Measurements from ENCODE around the gene ANTXRL. TPM values are rescaled to one million over a fixed set of nuclear protein-coding genes. Genes with fewer than 3 reads are reported as not detected.
"Not testable (repeated sequence)": the region's sequence is repeated elsewhere in the genome, so short reads cannot be mapped to it uniquely, and the experiment has no call there.

ANTXRL gene
- total RNA-seq, 4 donors from 2014 or later: not detected

DNA sequence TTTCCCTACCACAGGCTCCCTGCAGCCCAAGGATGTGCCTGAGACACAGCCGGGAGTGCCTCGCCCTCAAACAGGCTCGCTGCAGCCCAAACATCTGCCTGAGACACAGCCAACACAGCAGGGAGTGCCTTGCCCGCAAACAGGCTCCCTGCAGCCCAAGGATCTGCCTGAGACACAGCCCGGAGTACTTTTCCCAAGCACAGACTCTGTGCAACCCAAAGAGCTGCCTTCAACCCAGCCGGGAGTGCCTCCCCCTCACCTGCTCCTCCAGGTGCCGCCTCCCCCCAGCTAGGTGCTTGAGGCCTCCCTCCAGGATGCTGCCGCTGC lies 42.9 kb downstream of the ANTXRL start:
- DNase-seq: no peak
- WGBS, 2 donors (ENCODE audit: low coverage in 1 of 2): 65% methylated on average over 7 of the region's 8 CpGs; no CpG with 5 or more reads in 1 of the 2 donors
- Histone ChIP-seq H3K36me3 (no peaks in the 10 kb centered on the region), H3K9me3 (no peaks in the 10 kb centered on the region), H3K4me1 (no peaks in the 10 kb centered on the region), H3K27me3 (no peaks in the 10 kb centered on the region), H3K27ac (no peak overlapping the region), H3K4me3 (no peak overlapping the region)
- in situ Hi-C loops (cut with MboI; ENCODE audit: low pct_ligation_motif_present in 1 of 4, low pct_unique_long_range_greater_than_20kb in 1 of 4, low sequenced_read_pairs in 3 of 4): no loop called here
- TF ChIP-seq CTCF (IDR thresholded peaks at IDR 0.05) (no peak), EP300 (IDR thresholded peaks at IDR 0.05; ENCODE audit: low read depth) (no peak), POLR2A (IDR thresholded peaks at IDR 0.05) (no peak), POLR2AphosphoS5 (IDR thresholded peaks at IDR 0.05) (no peak)
- intact Hi-C loops (cut with DNase I; ENCODE audit: low total_unique reads): no loop called here

- WGBS, 2 donors (ENCODE audit: low coverage in 1 of 2): 60 to 84% methylated on average over 1 to 3 of the region's 3 CpGs
- Histone ChIP-seq H3K4me3 (no peak overlapping the region), H3K4me1 (no peaks in the 10 kb centered on the region), H3K36me3 (no peaks in the 10 kb centered on the region), H3K9me3 (no peaks in the 10 kb centered on the region), H3K27ac (no peak overlapping the region), H3K27me3 (no peaks in the 10 kb centered on the region)
- intact Hi-C loops (cut with DNase I; ENCODE audit: low total_unique reads) (no loop called here), in situ Hi-C loops (cut with MboI; ENCODE audit: low pct_ligation_motif_present in 1 of 4, low pct_unique_long_range_greater_than_20kb in 1 of 4, low sequenced_read_pairs in 3 of 4) (no loop called here)
- no peak for DNase-seq
- no peak for TF ChIP-seq EP300 (IDR thresholded peaks at IDR 0.05; ENCODE audit: low read depth)
- TF ChIP-seq CTCF (IDR thresholded peaks at IDR 0.05): no peak
- no peak for TF ChIP-seq POLR2AphosphoS5 (IDR thresholded peaks at IDR 0.05)
- no peak for TF ChIP-seq POLR2A (IDR thresholded peaks at IDR 0.05)
These were observed 44.1 kb downstream of the ANTXRL start for GRCh38 chr10:46330894-46331293.

- WGBS, 2 donors (ENCODE audit: low coverage in 1 of 2): 74% methylated on average over 4 of the region's 4 CpGs; no CpG with 5 or more reads in 1 of the 2 donors
- H3K27ac ChIP-seq; intact Hi-C loops (cut with DNase I; ENCODE audit: low total_unique reads); H3K4me1 ChIP-seq; H3K27me3 ChIP-seq; H3K4me3 ChIP-seq; H3K9me3 ChIP-seq; in situ Hi-C loops (cut with MboI; ENCODE audit: low pct_ligation_motif_present in 1 of 4, low pct_unique_long_range_greater_than_20kb in 1 of 4, low sequenced_read_pairs in 3 of 4); H3K36me3 ChIP-seq; DNase-seq: not testable (repeated sequence)
These were observed 78.7 kb downstream of the ANTXRL start for GRCh38 chr10:46365484-46365883.

DNA sequence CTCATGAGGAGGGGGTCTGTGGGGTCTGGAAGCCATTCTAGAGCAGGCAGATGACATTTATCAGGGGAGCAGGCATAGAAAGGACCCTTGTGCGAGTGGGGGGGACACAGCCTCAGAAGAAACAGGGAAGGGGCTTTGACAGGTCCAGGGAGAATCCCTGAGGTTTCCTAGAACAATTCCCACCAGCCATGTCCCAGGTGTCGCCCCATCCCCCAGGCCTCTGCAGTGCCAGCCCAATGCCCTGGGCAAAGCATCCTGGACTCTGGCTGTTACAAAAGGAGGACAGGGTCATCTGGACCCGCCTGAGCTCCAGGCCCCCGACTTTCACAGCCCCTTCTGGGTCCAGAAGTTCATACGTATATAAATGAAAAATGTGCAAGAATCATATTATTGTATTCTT lies 80.4 kb downstream of the ANTXRL start:
- DNase-seq; H3K27ac ChIP-seq; in situ Hi-C loops (cut with MboI; ENCODE audit: low pct_ligation_motif_present in 1 of 4, low pct_unique_long_range_greater_than_20kb in 1 of 4, low sequenced_read_pairs in 3 of 4); H3K36me3 ChIP-seq; H3K4me1 ChIP-seq; H3K27me3 ChIP-seq; H3K4me3 ChIP-seq; H3K9me3 ChIP-seq; intact Hi-C loops (cut with DNase I; ENCODE audit: low total_unique reads): not testable (repeated sequence)
- WGBS, 2 donors (ENCODE audit: low coverage in 1 of 2): no CpG with 5 or more reads among the region's 5 CpGs

GRCh38 chr10:46367666-46368240 lies 81.0 kb downstream of the ANTXRL start:
- in situ Hi-C loops (cut with MboI; ENCODE audit: low pct_ligation_motif_present in 1 of 4, low pct_unique_long_range_greater_than_20kb in 1 of 4, low sequenced_read_pairs in 3 of 4); H3K27me3 ChIP-seq; H3K4me1 ChIP-seq; intact Hi-C loops (cut with DNase I; ENCODE audit: low total_unique reads); H3K27ac ChIP-seq; H3K4me3 ChIP-seq; H3K36me3 ChIP-seq; H3K9me3 ChIP-seq: not testable (repeated sequence)
- DNase-seq: peak; percentile 8
- WGBS, 2 donors (ENCODE audit: low coverage in 1 of 2): 100% methylated on average over 3 of the region's 8 CpGs; no CpG with 5 or more reads in 1 of the 2 donors

GRCh38 chr10:46368956-46369355 lies 82.2 kb downstream of the ANTXRL start:
- in situ Hi-C loops (cut with MboI; ENCODE audit: low pct_ligation_motif_present in 1 of 4, low pct_unique_long_range_greater_than_20kb in 1 of 4, low sequenced_read_pairs in 3 of 4); H3K4me1 ChIP-seq; intact Hi-C loops (cut with DNase I; ENCODE audit: low total_unique reads); H3K27ac ChIP-seq; H3K9me3 ChIP-seq; H3K4me3 ChIP-seq; DNase-seq; H3K27me3 ChIP-seq; H3K36me3 ChIP-seq: not testable (repeated sequence)
- 96% methylated on average over 4 of the region's 11 CpGs; no CpG with 5 or more reads in 1 of the 2 donors for WGBS, 2 donors (ENCODE audit: low coverage in 1 of 2)

DNA sequence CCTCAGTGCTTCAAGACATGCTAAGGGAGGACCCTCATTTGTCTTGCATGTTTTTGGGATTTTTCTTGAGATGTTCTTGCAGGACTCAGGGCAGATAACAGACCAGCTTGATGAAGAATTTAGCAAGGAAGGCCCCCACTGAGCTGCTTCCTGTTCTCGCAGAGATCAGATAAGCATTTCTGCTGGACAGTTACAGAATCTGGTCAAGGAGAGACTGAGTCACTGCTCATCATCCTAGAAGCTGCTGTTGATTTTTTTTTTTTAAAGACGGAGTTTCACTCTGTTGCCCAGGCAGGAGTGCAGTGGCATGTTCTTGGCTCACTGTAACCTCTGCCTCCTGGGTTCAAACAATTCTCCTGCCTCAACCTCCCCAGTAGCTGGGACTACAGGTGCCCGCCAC lies 87.6 kb downstream of the ANTXRL start:
- H3K36me3 ChIP-seq; H3K4me3 ChIP-seq; in situ Hi-C loops (cut with MboI; ENCODE audit: low pct_ligation_motif_present in 1 of 4, low pct_unique_long_range_greater_than_20kb in 1 of 4, low sequenced_read_pairs in 3 of 4); H3K4me1 ChIP-seq; DNase-seq; intact Hi-C loops (cut with DNase I; ENCODE audit: low total_unique reads); H3K27me3 ChIP-seq; H3K27ac ChIP-seq; H3K9me3 ChIP-seq: not testable (repeated sequence)
- WGBS, 2 donors (ENCODE audit: low coverage in 1 of 2): 88% methylated on average over 1 of the region's 3 CpGs; no CpG with 5 or more reads in 1 of the 2 donors

DNA sequence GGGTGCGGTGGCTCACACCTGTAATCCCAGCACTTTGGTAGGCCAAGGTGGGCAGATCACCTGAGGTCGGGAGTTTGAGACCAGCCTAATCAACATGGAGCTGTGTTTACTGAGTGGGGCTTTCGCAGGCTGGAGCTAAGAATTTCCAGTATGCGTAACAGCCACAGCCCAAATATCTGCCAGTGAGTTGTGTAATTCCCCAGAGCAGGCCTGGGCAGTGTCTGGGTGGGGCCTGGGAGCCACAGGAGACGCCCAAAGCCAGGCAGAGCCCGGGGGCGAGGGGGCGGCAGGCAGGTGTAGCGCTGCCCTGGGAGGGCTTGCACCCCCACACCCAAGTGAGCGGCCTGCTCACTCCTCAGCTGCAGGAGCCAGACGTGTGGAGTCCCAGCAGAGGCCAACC lies 88.6 kb downstream of the ANTXRL start, which contains the start of gene ANXA8L1:
Gene ANXA8L1 (plus strand): TSS at position 371 of the 400 bp plus-strand sequence. CDS start 76 bp downstream, outside the sequence.
- intact Hi-C loops (cut with DNase I; ENCODE audit: low total_unique reads); H3K27me3 ChIP-seq; DNase-seq; in situ Hi-C loops (cut with MboI; ENCODE audit: low pct_ligation_motif_present in 1 of 4, low pct_unique_long_range_greater_than_20kb in 1 of 4, low sequenced_read_pairs in 3 of 4); H3K27ac ChIP-seq; H3K4me3 ChIP-seq; H3K36me3 ChIP-seq; H3K9me3 ChIP-seq; H3K4me1 ChIP-seq: not testable (repeated sequence)
- WGBS, 2 donors (ENCODE audit: low coverage in 1 of 2): no CpG with 5 or more reads among the region's 11 CpGs

GRCh38 chr10:46377022-46377421 lies 90.2 kb downstream of the ANTXRL start:
- H3K4me3 ChIP-seq; H3K4me1 ChIP-seq; H3K36me3 ChIP-seq; H3K27ac ChIP-seq; in situ Hi-C loops (cut with MboI; ENCODE audit: low pct_ligation_motif_present in 1 of 4, low pct_unique_long_range_greater_than_20kb in 1 of 4, low sequenced_read_pairs in 3 of 4); intact Hi-C loops (cut with DNase I; ENCODE audit: low total_unique reads); H3K27me3 ChIP-seq; DNase-seq; H3K9me3 ChIP-seq: not testable (repeated sequence)
- no CpG with 5 or more reads among the region's 1 CpG for WGBS, 2 donors (ENCODE audit: low coverage in 1 of 2)

Data from transverse colon (tissue), 4 donors.